Measurements from ENCODE around the gene SLC26A6.

Gene SLC26A6

DNA sequence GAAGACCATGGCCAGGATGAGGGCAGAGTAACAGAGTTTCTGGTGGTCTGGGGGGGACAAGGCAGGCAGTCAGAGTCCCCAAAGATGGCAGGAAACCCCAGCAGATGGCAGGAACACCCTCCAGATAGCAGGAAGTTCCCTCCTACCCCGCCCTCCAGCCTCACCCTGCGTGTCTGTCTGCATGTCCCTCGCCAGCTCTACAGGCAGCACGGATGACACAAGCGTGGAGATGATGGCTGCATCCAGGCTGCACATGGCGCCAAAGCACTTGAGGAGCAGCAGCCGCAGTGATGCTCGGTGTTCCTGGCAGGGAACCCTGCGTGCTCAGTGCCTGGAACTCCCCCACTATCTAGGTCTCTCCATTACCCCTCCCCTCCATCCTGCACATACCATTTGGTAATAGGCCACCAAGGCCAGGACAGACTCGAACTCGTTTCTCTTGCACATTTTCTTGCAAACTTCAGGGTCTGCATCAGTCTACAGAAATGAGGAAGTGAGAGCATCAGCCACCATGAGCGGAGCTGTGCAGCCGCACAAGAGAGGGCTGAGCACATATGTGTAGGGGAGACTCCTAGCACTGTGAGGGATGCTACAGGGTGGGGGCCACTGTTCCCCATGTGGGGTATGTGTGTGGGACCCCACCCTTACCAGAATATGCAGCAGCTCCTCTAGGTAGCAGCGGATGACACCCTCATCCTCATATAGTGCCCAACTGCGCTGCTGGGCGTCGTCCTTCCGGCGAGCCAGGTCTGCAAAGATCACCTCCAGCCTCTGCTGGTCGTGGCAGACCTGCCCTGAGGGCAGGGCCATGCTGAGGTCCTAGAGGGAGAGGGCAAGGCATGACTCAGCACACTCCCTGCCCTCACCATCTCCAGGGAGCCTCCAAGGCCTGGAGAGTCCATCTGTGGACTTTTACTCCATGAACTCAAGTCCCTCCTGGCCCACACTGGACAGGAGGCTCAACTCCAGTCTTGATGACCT lies 44.4 kb upstream of the SLC26A6 start:
- no peak for ATAC-seq
- TF ChIP-seq, protein P1, sequence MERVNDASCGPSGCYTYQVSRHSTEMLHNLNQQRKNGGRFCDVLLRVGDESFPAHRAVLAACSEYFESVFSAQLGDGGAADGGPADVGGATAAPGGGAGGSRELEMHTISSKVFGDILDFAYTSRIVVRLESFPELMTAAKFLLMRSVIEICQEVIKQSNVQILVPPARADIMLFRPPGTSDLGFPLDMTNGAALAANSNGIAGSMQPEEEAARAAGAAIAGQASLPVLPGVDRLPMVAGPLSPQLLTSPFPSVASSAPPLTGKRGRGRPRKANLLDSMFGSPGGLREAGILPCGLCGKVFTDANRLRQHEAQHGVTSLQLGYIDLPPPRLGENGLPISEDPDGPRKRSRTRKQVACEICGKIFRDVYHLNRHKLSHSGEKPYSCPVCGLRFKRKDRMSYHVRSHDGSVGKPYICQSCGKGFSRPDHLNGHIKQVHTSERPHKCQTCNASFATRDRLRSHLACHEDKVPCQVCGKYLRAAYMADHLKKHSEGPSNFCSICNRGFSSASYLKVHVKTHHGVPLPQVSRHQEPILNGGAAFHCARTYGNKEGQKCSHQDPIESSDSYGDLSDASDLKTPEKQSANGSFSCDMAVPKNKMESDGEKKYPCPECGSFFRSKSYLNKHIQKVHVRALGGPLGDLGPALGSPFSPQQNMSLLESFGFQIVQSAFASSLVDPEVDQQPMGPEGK (CRISPR knock-in tag; IDR thresholded peaks at IDR 0.05; ENCODE audit: borderline replicate concordance): no peak
- TF ChIP-seq ZC3H10 (CRISPR knock-in tag; IDR thresholded peaks at IDR 0.05): no peak
- no peak for TF ChIP-seq ESRRG (CRISPR knock-in tag; IDR thresholded peaks at IDR 0.05)
- TF ChIP-seq, protein P2, sequence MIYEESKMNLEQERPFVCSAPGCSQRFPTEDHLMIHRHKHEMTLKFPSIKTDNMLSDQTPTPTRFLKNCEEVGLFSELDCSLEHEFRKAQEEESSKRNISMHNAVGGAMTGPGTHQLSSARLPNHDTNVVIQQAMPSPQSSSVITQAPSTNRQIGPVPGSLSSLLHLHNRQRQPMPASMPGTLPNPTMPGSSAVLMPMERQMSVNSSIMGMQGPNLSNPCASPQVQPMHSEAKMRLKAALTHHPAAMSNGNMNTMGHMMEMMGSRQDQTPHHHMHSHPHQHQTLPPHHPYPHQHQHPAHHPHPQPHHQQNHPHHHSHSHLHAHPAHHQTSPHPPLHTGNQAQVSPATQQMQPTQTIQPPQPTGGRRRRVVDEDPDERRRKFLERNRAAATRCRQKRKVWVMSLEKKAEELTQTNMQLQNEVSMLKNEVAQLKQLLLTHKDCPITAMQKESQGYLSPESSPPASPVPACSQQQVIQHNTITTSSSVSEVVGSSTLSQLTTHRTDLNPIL (CRISPR knock-in tag; IDR thresholded peaks at IDR 0.05; ENCODE audit: low read depth): no peak
- TF ChIP-seq, protein P3, sequence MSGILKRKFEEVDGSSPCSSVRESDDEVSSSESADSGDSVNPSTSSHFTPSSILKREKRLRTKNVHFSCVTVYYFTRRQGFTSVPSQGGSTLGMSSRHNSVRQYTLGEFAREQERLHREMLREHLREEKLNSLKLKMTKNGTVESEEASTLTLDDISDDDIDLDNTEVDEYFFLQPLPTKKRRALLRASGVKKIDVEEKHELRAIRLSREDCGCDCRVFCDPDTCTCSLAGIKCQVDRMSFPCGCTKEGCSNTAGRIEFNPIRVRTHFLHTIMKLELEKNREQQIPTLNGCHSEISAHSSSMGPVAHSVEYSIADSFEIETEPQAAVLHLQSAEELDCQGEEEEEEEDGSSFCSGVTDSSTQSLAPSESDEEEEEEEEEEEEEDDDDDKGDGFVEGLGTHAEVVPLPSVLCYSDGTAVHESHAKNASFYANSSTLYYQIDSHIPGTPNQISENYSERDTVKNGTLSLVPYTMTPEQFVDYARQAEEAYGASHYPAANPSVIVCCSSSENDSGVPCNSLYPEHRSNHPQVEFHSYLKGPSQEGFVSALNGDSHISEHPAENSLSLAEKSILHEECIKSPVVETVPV (CRISPR knock-in tag; IDR thresholded peaks at IDR 0.05): no peak
- no peak for TF ChIP-seq ZNF70 (CRISPR knock-in tag; IDR thresholded peaks at IDR 0.05)
- TF ChIP-seq RARB (CRISPR knock-in tag; IDR thresholded peaks at IDR 0.05): no peak
- TF ChIP-seq CSDC2 (CRISPR knock-in tag; IDR thresholded peaks at IDR 0.05): no peak
- no peak for TF ChIP-seq PPARA (CRISPR knock-in tag; IDR thresholded peaks at IDR 0.05; ENCODE audit: borderline replicate concordance)
- TF ChIP-seq SNAI2 (CRISPR knock-in tag; IDR thresholded peaks at IDR 0.05): no peak
- TF ChIP-seq, protein P4, sequence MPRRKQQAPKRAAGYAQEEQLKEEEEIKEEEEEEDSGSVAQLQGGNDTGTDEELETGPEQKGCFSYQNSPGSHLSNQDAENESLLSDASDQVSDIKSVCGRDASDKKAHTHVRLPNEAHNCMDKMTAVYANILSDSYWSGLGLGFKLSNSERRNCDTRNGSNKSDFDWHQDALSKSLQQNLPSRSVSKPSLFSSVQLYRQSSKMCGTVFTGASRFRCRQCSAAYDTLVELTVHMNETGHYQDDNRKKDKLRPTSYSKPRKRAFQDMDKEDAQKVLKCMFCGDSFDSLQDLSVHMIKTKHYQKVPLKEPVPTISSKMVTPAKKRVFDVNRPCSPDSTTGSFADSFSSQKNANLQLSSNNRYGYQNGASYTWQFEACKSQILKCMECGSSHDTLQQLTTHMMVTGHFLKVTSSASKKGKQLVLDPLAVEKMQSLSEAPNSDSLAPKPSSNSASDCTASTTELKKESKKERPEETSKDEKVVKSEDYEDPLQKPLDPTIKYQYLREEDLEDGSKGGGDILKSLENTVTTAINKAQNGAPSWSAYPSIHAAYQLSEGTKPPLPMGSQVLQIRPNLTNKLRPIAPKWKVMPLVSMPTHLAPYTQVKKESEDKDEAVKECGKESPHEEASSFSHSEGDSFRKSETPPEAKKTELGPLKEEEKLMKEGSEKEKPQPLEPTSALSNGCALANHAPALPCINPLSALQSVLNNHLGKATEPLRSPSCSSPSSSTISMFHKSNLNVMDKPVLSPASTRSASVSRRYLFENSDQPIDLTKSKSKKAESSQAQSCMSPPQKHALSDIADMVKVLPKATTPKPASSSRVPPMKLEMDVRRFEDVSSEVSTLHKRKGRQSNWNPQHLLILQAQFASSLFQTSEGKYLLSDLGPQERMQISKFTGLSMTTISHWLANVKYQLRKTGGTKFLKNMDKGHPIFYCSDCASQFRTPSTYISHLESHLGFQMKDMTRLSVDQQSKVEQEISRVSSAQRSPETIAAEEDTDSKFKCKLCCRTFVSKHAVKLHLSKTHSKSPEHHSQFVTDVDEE (CRISPR knock-in tag; IDR thresholded peaks at IDR 0.05): no peak
- no peak for TF ChIP-seq ARNTL (CRISPR knock-in tag; IDR thresholded peaks at IDR 0.05; ENCODE audit: borderline replicate concordance, low read depth)
- no peak for TF ChIP-seq OSR1 (CRISPR knock-in tag; IDR thresholded peaks at IDR 0.05)
- TF ChIP-seq ZFP30 (CRISPR knock-in tag; IDR thresholded peaks at IDR 0.05): no peak
- no peak for TF ChIP-seq BACH2 (CRISPR knock-in tag; IDR thresholded peaks at IDR 0.05; ENCODE audit: borderline replicate concordance)
- no peak for TF ChIP-seq ZNF565 (CRISPR knock-in tag; conservative IDR thresholded peaks at IDR 0.05; ENCODE audit: low read depth)

DNA sequence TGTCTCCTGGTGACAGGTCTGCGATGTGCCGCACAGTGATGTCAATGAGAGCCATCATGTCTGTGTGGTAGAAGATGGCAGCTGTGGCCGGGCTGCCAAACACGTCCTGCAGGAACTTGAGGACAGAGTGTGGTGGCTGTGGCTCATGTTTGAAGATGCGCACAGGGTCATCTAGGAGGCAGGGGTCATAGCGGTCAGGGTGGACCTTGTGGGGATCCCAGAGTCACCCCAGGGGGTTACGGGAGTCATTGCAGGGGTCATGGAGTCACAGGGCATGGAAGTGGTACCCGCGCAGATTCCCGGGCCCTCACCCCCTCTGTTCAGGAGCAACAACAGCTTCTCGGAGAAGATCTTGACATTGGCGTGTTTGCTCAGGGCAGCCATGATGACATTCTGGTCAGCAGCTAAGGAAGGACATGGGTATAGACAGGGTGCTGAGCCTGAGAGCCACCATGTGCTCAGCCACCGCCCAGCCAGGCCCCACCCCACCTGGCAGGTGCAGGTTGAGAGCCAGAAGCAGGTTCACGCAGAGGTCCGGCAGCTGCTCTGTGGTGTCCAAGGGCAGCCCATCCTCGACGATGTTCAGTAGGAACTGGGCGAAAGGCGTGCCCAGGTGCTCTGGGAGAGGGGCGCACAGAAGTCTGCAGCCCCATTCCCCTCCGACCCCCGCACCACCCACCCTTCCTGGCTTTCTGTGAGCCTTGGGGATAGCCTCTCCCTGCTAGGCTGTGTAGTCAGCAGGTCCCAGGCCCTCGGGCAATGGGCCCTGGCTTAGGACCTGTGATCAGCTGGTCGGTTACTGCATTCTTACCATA lies 43.5 kb upstream of the SLC26A6 start:
- no peak for ATAC-seq
- TF ChIP-seq PPARA (CRISPR knock-in tag; IDR thresholded peaks at IDR 0.05; ENCODE audit: borderline replicate concordance): no peak
- no peak for TF ChIP-seq ISL1 (CRISPR knock-in tag; IDR thresholded peaks at IDR 0.05)
- TF ChIP-seq, protein P3 (CRISPR knock-in tag; IDR thresholded peaks at IDR 0.05): no peak
- TF ChIP-seq OSR1 (CRISPR knock-in tag; IDR thresholded peaks at IDR 0.05): no peak
- no peak for TF ChIP-seq ZNF565 (CRISPR knock-in tag; conservative IDR thresholded peaks at IDR 0.05; ENCODE audit: low read depth)
- no peak for TF ChIP-seq CSDC2 (CRISPR knock-in tag; IDR thresholded peaks at IDR 0.05)
- TF ChIP-seq ZC3H10 (CRISPR knock-in tag; IDR thresholded peaks at IDR 0.05): no peak
- no peak for TF ChIP-seq ARNTL (CRISPR knock-in tag; IDR thresholded peaks at IDR 0.05; ENCODE audit: borderline replicate concordance, low read depth)
- TF ChIP-seq, protein P1 (CRISPR knock-in tag; IDR thresholded peaks at IDR 0.05; ENCODE audit: borderline replicate concordance): no peak
- TF ChIP-seq, protein P5, sequence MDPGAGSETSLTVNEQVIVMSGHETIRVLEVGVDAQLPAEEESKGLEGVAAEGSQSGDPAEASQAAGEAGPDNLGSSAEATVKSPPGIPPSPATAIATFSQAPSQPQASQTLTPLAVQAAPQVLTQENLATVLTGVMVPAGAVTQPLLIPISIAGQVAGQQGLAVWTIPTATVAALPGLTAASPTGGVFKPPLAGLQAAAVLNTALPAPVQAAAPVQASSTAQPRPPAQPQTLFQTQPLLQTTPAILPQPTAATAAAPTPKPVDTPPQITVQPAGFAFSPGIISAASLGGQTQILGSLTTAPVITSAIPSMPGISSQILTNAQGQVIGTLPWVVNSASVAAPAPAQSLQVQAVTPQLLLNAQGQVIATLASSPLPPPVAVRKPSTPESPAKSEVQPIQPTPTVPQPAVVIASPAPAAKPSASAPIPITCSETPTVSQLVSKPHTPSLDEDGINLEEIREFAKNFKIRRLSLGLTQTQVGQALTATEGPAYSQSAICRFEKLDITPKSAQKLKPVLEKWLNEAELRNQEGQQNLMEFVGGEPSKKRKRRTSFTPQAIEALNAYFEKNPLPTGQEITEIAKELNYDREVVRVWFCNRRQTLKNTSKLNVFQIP (CRISPR knock-in tag; IDR thresholded peaks at IDR 0.05; ENCODE audit: borderline replicate concordance, low read depth): no peak
- TF ChIP-seq, protein P4 (CRISPR knock-in tag; IDR thresholded peaks at IDR 0.05): no peak
- no peak for TF ChIP-seq ZFP30 (CRISPR knock-in tag; IDR thresholded peaks at IDR 0.05)
- no peak for TF ChIP-seq TCF4 (CRISPR knock-in tag; IDR thresholded peaks at IDR 0.05; ENCODE audit: borderline replicate concordance)
